Sigmoid colon (tissue), 4 donors: Measurements from ENCODE around the gene CFAP57.

Experiments
- POLR2A ChIP-seq, 2 donors: fragments of 450-650 bp; IDR thresholded peaks; one replicate each; pipeline ENCODE4 v1.6.1; 2016; ENCODE audit warnings: antibody characterized with exemption in 2 of 2, mild to moderate bottlenecking in 2 of 2, moderate library complexity in 2 of 2
- POLR2AphosphoS5 ChIP-seq, 4 donors: sonication (generic); formaldehyde crosslinking; IDR thresholded peaks; one replicate each; pipeline ENCODE4 v1.6.1; 2017; ENCODE audit warnings: antibody characterized with exemption in 4 of 4
- TF ChIP-seq, protein P1 (sequence below), 4 experiments: fragments of 450-650 bp in 3 of 4; fragments of 200-600 bp in 1 of 4; IDR thresholded peaks; one replicate each; pipeline ENCODE4 v1.5.1; 2016 to 2019; ENCODE audit warnings: antibody characterized with exemption in 4 of 4, mild to moderate bottlenecking in 3 of 4, moderate library complexity in 2 of 4

DNA sequence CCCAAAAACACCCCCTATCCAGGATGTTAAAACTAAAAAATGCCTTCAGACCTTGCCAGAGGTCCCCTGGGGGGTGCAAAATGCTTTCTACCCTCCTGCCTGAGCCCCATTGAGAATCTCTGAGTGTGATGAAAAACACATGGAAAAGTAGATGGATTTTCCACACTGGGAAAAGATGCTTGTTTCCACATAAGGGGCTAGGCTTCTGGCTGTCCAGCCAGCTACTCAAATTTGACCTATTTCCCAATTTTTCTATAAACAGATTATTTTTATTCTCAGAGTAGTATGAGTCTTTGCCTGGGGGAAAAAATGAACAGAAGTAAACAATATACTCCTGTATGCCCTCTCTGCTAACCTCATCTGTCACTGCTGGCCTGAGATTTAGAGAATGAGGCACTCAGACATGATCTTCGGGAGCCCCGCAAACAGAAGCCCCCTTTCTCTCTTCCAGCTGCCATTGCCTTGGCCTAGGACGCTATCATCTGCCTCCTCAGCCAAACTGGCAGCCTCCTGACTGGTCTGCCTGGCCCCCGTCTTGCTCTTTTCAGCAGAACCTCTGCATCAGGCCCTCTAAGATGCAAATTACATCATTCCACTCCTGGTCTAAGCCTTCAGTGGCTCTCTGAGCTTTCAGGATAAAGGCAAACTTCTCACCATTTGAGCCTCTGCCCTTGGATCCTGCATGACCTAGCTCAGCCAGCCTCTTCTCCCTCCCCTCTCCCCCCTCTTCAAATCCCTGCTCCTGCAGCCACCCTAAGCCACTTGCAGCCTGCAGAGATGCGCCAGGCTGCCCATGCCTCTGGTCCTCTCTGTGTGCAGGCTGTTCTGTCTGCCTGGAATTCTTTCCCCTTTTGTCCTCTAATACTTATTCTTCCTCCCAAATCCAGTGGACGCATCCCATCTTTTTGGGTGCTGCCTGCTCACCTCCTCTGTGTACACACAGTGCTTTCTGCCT, 58.0 kb downstream of the CFAP57 start:
- TF ChIP-seq, protein P1, sequence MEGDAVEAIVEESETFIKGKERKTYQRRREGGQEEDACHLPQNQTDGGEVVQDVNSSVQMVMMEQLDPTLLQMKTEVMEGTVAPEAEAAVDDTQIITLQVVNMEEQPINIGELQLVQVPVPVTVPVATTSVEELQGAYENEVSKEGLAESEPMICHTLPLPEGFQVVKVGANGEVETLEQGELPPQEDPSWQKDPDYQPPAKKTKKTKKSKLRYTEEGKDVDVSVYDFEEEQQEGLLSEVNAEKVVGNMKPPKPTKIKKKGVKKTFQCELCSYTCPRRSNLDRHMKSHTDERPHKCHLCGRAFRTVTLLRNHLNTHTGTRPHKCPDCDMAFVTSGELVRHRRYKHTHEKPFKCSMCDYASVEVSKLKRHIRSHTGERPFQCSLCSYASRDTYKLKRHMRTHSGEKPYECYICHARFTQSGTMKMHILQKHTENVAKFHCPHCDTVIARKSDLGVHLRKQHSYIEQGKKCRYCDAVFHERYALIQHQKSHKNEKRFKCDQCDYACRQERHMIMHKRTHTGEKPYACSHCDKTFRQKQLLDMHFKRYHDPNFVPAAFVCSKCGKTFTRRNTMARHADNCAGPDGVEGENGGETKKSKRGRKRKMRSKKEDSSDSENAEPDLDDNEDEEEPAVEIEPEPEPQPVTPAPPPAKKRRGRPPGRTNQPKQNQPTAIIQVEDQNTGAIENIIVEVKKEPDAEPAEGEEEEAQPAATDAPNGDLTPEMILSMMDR (IDR thresholded peaks at IDR 0.05), result no peak
- TF ChIP-seq POLR2A (IDR thresholded peaks at IDR 0.05) (no peak), POLR2AphosphoS5 (IDR thresholded peaks at IDR 0.05) (no peak)
